Measurements from ENCODE around the gene TPM1. TPM values are rescaled to one million over a fixed set of nuclear protein-coding genes. Genes with fewer than 3 reads are reported as not detected.

TPM1 gene
- total and polyA plus RNA-seq, 10 of the 15 experiments (the other 5 are each of a cell fraction or from before 2014, with no cell fraction given): 0.43 to 10.0 (median 2.4) TPM

GRCh38 chr15:63059573-63060216 is 17.1 kb downstream of the TPM1 start:
- CTCF ChIA-PET: interaction anchor here (11.1 kb wide), 1 partner anchor 11 kb away, joined by 68 read pairs; no protein-coding TSS in a partner anchor
- in situ Hi-C loops (cut with MboI): no loop called here

More at GRCh38 chr15:63059573-63060216, 17.1 kb downstream of the TPM1 start:
- ChIA-PET RAD21 (ENCODE audit: unreplicated experiment) (no interaction called here), SMC1A (ENCODE audit: uncharacterized antibody, unreplicated experiment) (no interaction called here), POLR2A (no interaction called here)
- H3K4me1 ChIP-seq (ENCODE audit: control insufficient read depth, insufficient read depth, low read length): no peaks in the 10 kb centered on the region
- WGBS (ENCODE audit: insufficient coverage, insufficient replicate concordance, low lambda C conversion rate, missing lambda C conversion rate): 49% methylated on average over 10 of the region's 10 CpGs
- H4K20me1 ChIP-seq (ENCODE audit: control insufficient read depth, insufficient read depth): no peaks in the 10 kb centered on the region
- H3K27me3 ChIP-seq (replicated peaks in 1 of 2; ENCODE audit: control insufficient read depth in 2 of 2, insufficient read depth in 2 of 2, low read length in 1 of 2): no peaks in the 10 kb centered on the region
- no peak overlapping the region for H2AFZ ChIP-seq (ENCODE audit: control insufficient read depth, low read depth, low read length)
- H3K27ac ChIP-seq (ENCODE audit: control insufficient read depth, insufficient read depth): no peak overlapping the region
- H3K79me2 ChIP-seq (ENCODE audit: control insufficient read depth, insufficient read depth, low read length): no peaks in the 10 kb centered on the region
- no peaks in the 10 kb centered on the region for H3K9me3 ChIP-seq (replicated peaks; ENCODE audit: control insufficient read depth, insufficient read depth, low read length)
- no peak for ATAC-seq
- H3K4me3 ChIP-seq: no peak overlapping the region
- H3K4me2 ChIP-seq (ENCODE audit: control insufficient read depth, insufficient read depth): no peak overlapping the region
- no peak overlapping the region for H3K9ac ChIP-seq (ENCODE audit: control insufficient read depth, insufficient read depth, low read length)
- DNase-seq (ENCODE audit: low read depth, low spot score): no peak
- FAIRE-seq: no peak
- intact Hi-C loops (cut with micrococcal nuclease; ENCODE audit: unreplicated experiment): no loop called here
- no peak for TF ChIP-seq REST (IDR thresholded peaks at IDR 0.05; ENCODE audit: low read depth, low read length)
- TF ChIP-seq ETV6 (conservative IDR thresholded peaks at IDR 0.05 in 1 of 2, IDR thresholded peaks at IDR 0.05 in 1 of 2; ENCODE audit: borderline replicate concordance in 1 of 2, low read depth in 1 of 2): no peak
- TF ChIP-seq HDAC6 (IDR thresholded peaks at IDR 0.05; ENCODE audit: unreplicated experiment): no peak
- no peak for TF ChIP-seq RBBP5 (conservative IDR thresholded peaks at IDR 0.05)
- H3K36me3 ChIP-seq (ENCODE audit: control insufficient read depth in 2 of 2, insufficient read depth in 2 of 2, low read length in 1 of 2): no peaks in the 10 kb centered on the region
- BruUV-seq (replicated peaks): no TSS peak

Data from GM12878 (cell line).